GM23338 (cell line): ENCODE results near the gene TRAF3IP3.

Experiments
- CREB1 ChIP-seq: fragments of 250-450 bp; sonication (Bioruptor Pico); IDR thresholded peaks from 2 replicates; pipeline ENCODE4 v1.5.0; 2020; ENCODE audit warnings: low read depth, mild to moderate bottlenecking, moderate library complexity
- CTCF ChIP-seq, 2 experiments: fragments of 200-600 bp in 1 of 2; sonication (generic) in 1 of 2; conservative IDR thresholded peaks; 2 replicates each; pipeline versions ENCODE4 v1.5.1 to v1.6.1; 2016 to 2017; ENCODE audit warnings: antibody characterized with exemption in 2 of 2, low read depth in 2 of 2, mild to moderate bottlenecking in 2 of 2, moderate library complexity in 1 of 2
- ETS1 ChIP-seq: IDR thresholded peaks from 2 replicates; pipeline ENCODE4 v1.6.1; 2016; ENCODE audit warnings: antibody characterized with exemption
- EZH2 ChIP-seq: fragments of 200-600 bp; sonication (generic); IDR thresholded peaks from one replicate; pipeline ENCODE4 v1.8.0; 2017; ENCODE audit warnings: antibody characterized with exemption, mild to moderate bottlenecking, low read depth; ENCODE audit not compliant: unreplicated experiment
- EZH2phosphoT487 ChIP-seq: fragments of 200-600 bp; sonication (generic); IDR thresholded peaks from one replicate; pipeline ENCODE4 v1.8.1; 2018; ENCODE audit warnings: antibody characterized with exemption; ENCODE audit not compliant: unreplicated experiment
- JUNB ChIP-seq: IDR thresholded peaks from one replicate; pipeline ENCODE4 v1.6.1; 2016; ENCODE audit warnings: antibody characterized with exemption; ENCODE audit not compliant: unreplicated experiment
- POLR2AphosphoS5 ChIP-seq: IDR thresholded peaks from 2 replicates; pipeline ENCODE4 v1.6.1; 2016; ENCODE audit warnings: antibody characterized with exemption, low read depth
- REST ChIP-seq: IDR thresholded peaks from one replicate; pipeline ENCODE4 v1.6.1; 2018; ENCODE audit warnings: antibody characterized with exemption; ENCODE audit not compliant: unreplicated experiment
- ZNF331 ChIP-seq: fragments of 250-450 bp; sonication (Bioruptor Pico); IDR thresholded peaks from 2 replicates; pipeline ENCODE4 v1.5.0; 2020; ENCODE audit warnings: low read depth, mild to moderate bottlenecking, moderate library complexity

- no peak for TF ChIP-seq JUNB
- no peak for TF ChIP-seq CTCF (conservative IDR thresholded peaks at IDR 0.05; ENCODE audit: low read depth in 2 of 2)
- TF ChIP-seq EZH2phosphoT487, result no peak
- no peak for TF ChIP-seq REST
- no peak for TF ChIP-seq CREB1 (CRISPR knock-in tag)
- no peak for TF ChIP-seq POLR2AphosphoS5
- no peak for TF ChIP-seq ZNF331 (CRISPR knock-in tag)
- TF ChIP-seq EZH2, result no peak
- TF ChIP-seq ETS1, result no peak
Measured at GRCh38 chr1:209810783-209811182, 54.9 kb downstream of the TRAF3IP3 start.
